CD4-positive, alpha-beta T cell (primary cell): ENCODE measurements around the gene NBR1. TPM values are rescaled to one million over a fixed set of nuclear protein-coding genes. Genes with fewer than 3 reads are reported as not detected.
"Not testable (repeated sequence)": the region's sequence is repeated elsewhere in the genome, so short reads cannot be mapped to it uniquely, and the experiment has no call there.

Source experiments
- ATAC-seq: fragments of 200-7000 bp; cut with Tn5 transposase; one replicate; pipeline ENCODE4 v1.10.0; 2022; ENCODE audit warnings: mild to moderate bottlenecking; ENCODE audit not compliant: poor library complexity
- CTCF ChIA-PET: fragments of 350-600 bp; sonication (Branson Sonifier 250); formaldehyde crosslinking; loops from one replicate; lab custom pipeline; 2021; ENCODE audit warnings: antibody characterized with exemption, inconsistent platforms; lab: Charles Lee
- POLR2A ChIA-PET: fragments of 350-600 bp; sonication (Branson Sonifier 250); formaldehyde crosslinking; loops from one replicate; lab custom pipeline; 2021; ENCODE audit warnings: antibody characterized with exemption, inconsistent platforms; lab: Charles Lee
- DNase-seq, 14 experiments: peaks; one replicate each; pipeline ENCODE4 v3.0.0-alpha.2; 2013 to 2020; ENCODE audit warnings: mixed read lengths in 2 of 14
- H3K27ac ChIP-seq, 2 donors: one replicate each; pipeline versions ENCODE4 v1.5.1 to v1.7.0; 2013; ENCODE audit warnings: low read length in 2 of 2, low read depth in 1 of 2, mild to moderate bottlenecking in 1 of 2
- H3K27me3 ChIP-seq, 2 experiments: 1 replicate in 1 of 2; 2 replicates in 1 of 2; pipeline versions ENCODE4 v1.6.1 to v1.7.0; 2013; ENCODE audit warnings: low read length in 2 of 2, control low read depth in 1 of 2, mild to moderate bottlenecking in 1 of 2, moderate library complexity in 1 of 2; ENCODE audit not compliant: insufficient read depth in 2 of 2, control insufficient read depth in 1 of 2
- H3K36me3 ChIP-seq: one replicate; pipeline ENCODE4 v1.6.1; 2013; ENCODE audit warnings: low read length, control low read depth; ENCODE audit not compliant: insufficient read depth
- H3K4me1 ChIP-seq: one replicate; pipeline ENCODE4 v1.6.1; 2013; ENCODE audit warnings: low read length, control low read depth; ENCODE audit not compliant: insufficient read depth
- H3K4me3 ChIP-seq: one replicate; pipeline ENCODE4 v1.5.1; 2013; ENCODE audit warnings: mild to moderate bottlenecking, low read length, moderate library complexity
- H3K9me3 ChIP-seq, 2 experiments: 1 replicate in 1 of 2; 2 replicates in 1 of 2; pipeline versions ENCODE4 v1.6.1 to v1.7.0; 2013; ENCODE audit warnings: low read length in 2 of 2, mild to moderate bottlenecking in 2 of 2, control low read depth in 1 of 2, moderate library complexity in 1 of 2; ENCODE audit not compliant: control insufficient read depth in 1 of 2, insufficient read depth in 1 of 2
- H3K27ac Mint-ChIP-seq: one replicate; pipeline ENCODE4 v1.8.0; 2020; ENCODE audit warnings: mixed read lengths
- H3K27me3 Mint-ChIP-seq: one replicate; pipeline ENCODE4 v1.8.0; 2021; ENCODE audit warnings: mixed read lengths
- H3K36me3 Mint-ChIP-seq: one replicate; pipeline ENCODE4 v1.8.0; 2021; ENCODE audit warnings: low read depth, mixed read lengths
- H3K4me1 Mint-ChIP-seq: one replicate; pipeline ENCODE4 v1.8.0; 2021; ENCODE audit warnings: low read depth, mixed read lengths
- H3K4me3 Mint-ChIP-seq: one replicate; pipeline ENCODE4 v1.8.0; 2020; ENCODE audit warnings: mild to moderate bottlenecking, mixed read lengths
- H3K9me3 Mint-ChIP-seq: one replicate; pipeline ENCODE4 v1.8.0; 2020; ENCODE audit warnings: mixed read lengths
- CTCF ChIP-seq: fragments of 200-600 bp; IDR thresholded peaks from one replicate; pipeline ENCODE4 v1.8.0; 2022; ENCODE audit warnings: antibody characterized with exemption, mild to moderate bottlenecking
- intact Hi-C, 2 experiments: fragments of 100-400 bp; cut with DNase I in 1 of 2; cut with micrococcal nuclease in 1 of 2; formaldehyde crosslinking; loops; one replicate each; pipeline versions ENCODE4 v1.15.1 to v1.9.0; 2023 to 2025; cut with DNase I, micrococcal nuclease
- total RNA-seq, 174 experiments: library from RNA in 2 of 174; stranded (reverse) in 2 of 174; gene quantifications; one replicate each; pipeline ENCODE4 v1.2.3 and lab custom pipeline; 2021 to 2026

Gene NBR1
- total RNA-seq, 2 experiments from 2014 or later = 23.7 TPM

GRCh38 chr17:43183921-43184320 lies 12.9 kb downstream of the NBR1 start:
- TF ChIP-seq CTCF = no peak
- POLR2A ChIA-PET = interaction anchor here (1.4 kb wide), 1 partner anchor 12 kb away, joined by 3 read pairs; the partner anchor contains the start of gene NBR1
- Histone ChIP-seq H3K27ac (no peak overlapping the region), H3K36me3 (peaks cover 52% of the 10 kb centered on the region), H3K9me3 (no peaks in the 10 kb centered on the region), H3K4me1 (no peaks in the 10 kb centered on the region), H3K27me3 (no peaks in the 10 kb centered on the region), H3K4me3 (no peak overlapping the region)
- H3K4me3 Mint-ChIP-seq = no peak overlapping the region
- H3K36me3 Mint-ChIP-seq = peaks cover 70% of the 10 kb centered on the region
- DNase-seq = no peak
- H3K27me3 Mint-ChIP-seq = no peaks in the 10 kb centered on the region
- CTCF ChIA-PET = interaction anchor here (0.7 kb wide), 1 partner anchor 146 kb away, joined by 3 read pairs; no protein-coding TSS in a partner anchor
- no peaks in the 10 kb centered on the region for H3K9me3 Mint-ChIP-seq
- no peaks in the 10 kb centered on the region for H3K4me1 Mint-ChIP-seq
- H3K27ac Mint-ChIP-seq = no peak overlapping the region
- no peak for ATAC-seq
- intact Hi-C loops = no loop called here

GRCh38 chr17:43186656-43187055 lies 15.6 kb downstream of the NBR1 start:
- H3K4me1 ChIP-seq, H3K9me3 Mint-ChIP-seq, intact Hi-C loops, CTCF ChIA-PET, H3K4me1 Mint-ChIP-seq, DNase-seq, H3K27me3 Mint-ChIP-seq, H3K9me3 ChIP-seq, H3K4me3 Mint-ChIP-seq, H3K27ac ChIP-seq, ATAC-seq, H3K27ac Mint-ChIP-seq, H3K4me3 ChIP-seq, H3K27me3 ChIP-seq, POLR2A ChIA-PET: not testable (repeated sequence)
- H3K36me3 Mint-ChIP-seq = peaks cover 74% of the 10 kb centered on the region
- H3K36me3 ChIP-seq = peaks cover 57% of the 10 kb centered on the region

GRCh38 chr17:43193251-43193650 lies 22.2 kb downstream of the NBR1 start:
- no peak overlapping the region for H3K27ac Mint-ChIP-seq
- H3K4me1 Mint-ChIP-seq = no peaks in the 10 kb centered on the region
- H3K36me3 Mint-ChIP-seq = peaks cover 97% of the 10 kb centered on the region

More at GRCh38 chr17:43193251-43193650, 22.2 kb downstream of the NBR1 start:
- Mint-ChIP-seq H3K9me3 (no peaks in the 10 kb centered on the region), H3K4me3 (no peak overlapping the region), H3K27me3 (no peaks in the 10 kb centered on the region)
- no peaks in the 10 kb centered on the region for H3K4me1 ChIP-seq
- H3K27ac ChIP-seq = no peak overlapping the region
- H3K9me3 ChIP-seq = no peaks in the 10 kb centered on the region
- ChIA-PET POLR2A (interaction anchor here (1.0 kb wide), 1 partner anchor 18 kb away, joined by 3 read pairs; the partner anchor contains the start of gene TMEM106A), CTCF (no interaction called here)
- no peak overlapping the region for H3K4me3 ChIP-seq
- H3K36me3 ChIP-seq = peaks cover 88% of the 10 kb centered on the region
- intact Hi-C loops = loop anchor here in 1 of 2 experiments (10.0 kb wide), 1 partner anchor 468 kb away; no protein-coding TSS in a partner anchor
- no peak for TF ChIP-seq CTCF
- H3K27me3 ChIP-seq = no peaks in the 10 kb centered on the region
- no peak for ATAC-seq
- no peak for DNase-seq
